ENCODE results near the gene LSM2. TPM values are rescaled to one million over a fixed set of nuclear protein-coding genes. Genes with fewer than 3 reads are reported as not detected.

LSM2 gene
- total RNA-seq, 2 experiments from 2014 or later, result 78.4 to 82.6 TPM

- intact Hi-C loops (cut with micrococcal nuclease; ENCODE audit: unreplicated experiment), result no loop called here
- Histone ChIP-seq H3K27ac (ENCODE audit: low read depth, low read length, poor library complexity, severe bottlenecking) (no peak overlapping the region), H3K4me3 (ENCODE audit: low read depth, low read length, poor library complexity, severe bottlenecking) (no peak overlapping the region), H3K9me3 (ENCODE audit: low read length) (no peaks in the 10 kb centered on the region), H2AFZ (ENCODE audit: low read length) (no peak overlapping the region), H4K20me1 (ENCODE audit: insufficient read depth, low read length) (no peaks in the 10 kb centered on the region; the same call in 1 of the 2 replicates), H3K4me2 (ENCODE audit: low read length) (no peak overlapping the region), H3K79me2 (ENCODE audit: insufficient read depth, low read depth, low read length) (no peaks in the 10 kb centered on the region), H3K4me1 (ENCODE audit: insufficient read depth, low read length, poor library complexity, severe bottlenecking) (no peaks in the 10 kb centered on the region), H3K9me2 (ENCODE audit: insufficient read depth, low read length) (no peaks in the 10 kb centered on the region), H3K36me3 (ENCODE audit: insufficient read depth, low read length) (peaks cover 73% of the 10 kb centered on the region)
- BruUV-seq (replicated peaks), result no TSS peak
- TF ChIP-seq CTCF (conservative IDR thresholded peaks at IDR 0.05; ENCODE audit: low read length), result no peak
- no peak for TF ChIP-seq EZH2phosphoT487 (IDR thresholded peaks at IDR 0.05; ENCODE audit: borderline replicate concordance, low read depth, low read length)
- DNase-seq (ENCODE audit: low spot score), result no peak
- POLR2A ChIA-PET, result interaction anchor here (1.0 kb wide), 1 partner anchor 27 kb away, joined by 3 read pairs; the partner anchor contains the start of gene LSM2
- CTCF ChIA-PET (ENCODE audit: unreplicated experiment), result no interaction called here
These were observed 26.9 kb downstream of the LSM2 start for GRCh38 chr6:31779908-31780307.

- H3K36me3 ChIP-seq (ENCODE audit: insufficient read depth, low read length), result peaks cover 66% of the 10 kb centered on the region
- H3K4me1 ChIP-seq (ENCODE audit: insufficient read depth, low read length, poor library complexity, severe bottlenecking), result no peaks in the 10 kb centered on the region
- H3K9me2 ChIP-seq (ENCODE audit: insufficient read depth, low read length), result no peaks in the 10 kb centered on the region
- no peaks in the 10 kb centered on the region; the same call in 1 of the 2 replicates for H4K20me1 ChIP-seq (ENCODE audit: insufficient read depth, low read length)
- ChIA-PET CTCF (ENCODE audit: unreplicated experiment) (no interaction called here), POLR2A (interaction anchor here (1.0 kb wide), 1 partner anchor 28 kb away, joined by 3 read pairs; the partner anchor contains the start of gene LSM2)
- H3K4me3 ChIP-seq (ENCODE audit: low read depth, low read length, poor library complexity, severe bottlenecking), result no peak overlapping the region
- no peaks in the 10 kb centered on the region for H3K9me3 ChIP-seq (ENCODE audit: low read length)
- no peak overlapping the region for H3K4me2 ChIP-seq (ENCODE audit: low read length)
- no peak overlapping the region for H2AFZ ChIP-seq (ENCODE audit: low read length)
- no peak for DNase-seq (ENCODE audit: low spot score)
- TF ChIP-seq CTCF (conservative IDR thresholded peaks at IDR 0.05; ENCODE audit: low read length) (no peak), EZH2phosphoT487 (IDR thresholded peaks at IDR 0.05; ENCODE audit: borderline replicate concordance, low read depth, low read length) (no peak)
- no TSS peak for BruUV-seq (replicated peaks)
- intact Hi-C loops (cut with micrococcal nuclease; ENCODE audit: unreplicated experiment), result no loop called here
- H3K79me2 ChIP-seq (ENCODE audit: insufficient read depth, low read depth, low read length), result no peaks in the 10 kb centered on the region
- H3K27ac ChIP-seq (ENCODE audit: low read depth, low read length, poor library complexity, severe bottlenecking), result no peak overlapping the region
These were observed 27.5 kb downstream of the LSM2 start for GRCh38 chr6:31778999-31779885.

- Histone ChIP-seq H3K9me3 (ENCODE audit: low read length) (no peaks in the 10 kb centered on the region), H2AFZ (ENCODE audit: low read length) (no peak overlapping the region), H3K79me2 (ENCODE audit: insufficient read depth, low read depth, low read length) (no peaks in the 10 kb centered on the region), H3K36me3 (ENCODE audit: insufficient read depth, low read length) (peaks cover 56% of the 10 kb centered on the region), H4K20me1 (ENCODE audit: insufficient read depth, low read length) (no peaks in the 10 kb centered on the region; the same call in 1 of the 2 replicates), H3K4me1 (ENCODE audit: insufficient read depth, low read length, poor library complexity, severe bottlenecking) (no peaks in the 10 kb centered on the region), H3K4me2 (ENCODE audit: low read length) (no peak overlapping the region), H3K27ac (ENCODE audit: low read depth, low read length, poor library complexity, severe bottlenecking) (no peak overlapping the region), H3K9me2 (ENCODE audit: insufficient read depth, low read length) (no peaks in the 10 kb centered on the region), H3K4me3 (ENCODE audit: low read depth, low read length, poor library complexity, severe bottlenecking) (no peak overlapping the region)
- intact Hi-C loops (cut with micrococcal nuclease; ENCODE audit: unreplicated experiment), result no loop called here
- ChIA-PET CTCF (ENCODE audit: unreplicated experiment) (no interaction called here), POLR2A (no interaction called here)
- no peak for TF ChIP-seq CTCF (conservative IDR thresholded peaks at IDR 0.05; ENCODE audit: low read length)
- TF ChIP-seq EZH2phosphoT487 (IDR thresholded peaks at IDR 0.05; ENCODE audit: borderline replicate concordance, low read depth, low read length), result no peak
- no peak for DNase-seq (ENCODE audit: low spot score)
- TSS peak; percentile 59 for BruUV-seq (replicated peaks)
These were observed 28.6 kb downstream of the LSM2 start for GRCh38 chr6:31778193-31778592.
